DMS153 (cell line): Measurements from ENCODE around the gene ZNF511.
A peak's percentile ranks its signal among the peaks of the same experiment; 100 is the strongest.
"Not testable (repeated sequence)": the region's sequence is repeated elsewhere in the genome, so short reads cannot be mapped to it uniquely, and the experiment has no call there.

Experiments
- DNase-seq: peaks from one replicate; lab custom pipeline; 2025; lab: John Stamatoyannopoulos, UW

ZNF511 gene

GRCh38 chr10:133314911-133315310 is 6.2 kb downstream of the ZNF511 start:
- no peak for DNase-seq

- DNase-seq, result no peak
Observed at GRCh38 chr10:133315847-133316246, 7.1 kb downstream of the ZNF511 start.

GRCh38 chr10:133316266-133316665 is 7.6 kb downstream of the ZNF511 start:
- DNase-seq, result no peak

- no peak for DNase-seq
Observed at GRCh38 chr10:133316732-133317131, 8.0 kb downstream of the ZNF511 start.

- DNase-seq, result peak; percentile 61
Observed at GRCh38 chr10:133318494-133319127, 9.9 kb downstream of the ZNF511 start.

- not testable (repeated sequence) for DNase-seq
Observed at GRCh38 chr10:133320852-133321422, 12.2 kb downstream of the ZNF511 start.

GRCh38 chr10:133322064-133322709 is 13.5 kb downstream of the ZNF511 start:
- not testable (repeated sequence) for DNase-seq

GRCh38 chr10:133324198-133324792 is 15.6 kb downstream of the ZNF511 start:
- peak; percentile 82 for DNase-seq

GRCh38 chr10:133324857-133325260 is 16.1 kb downstream of the ZNF511 start:
- DNase-seq, result no peak

GRCh38 chr10:133325440-133326222 is 16.9 kb downstream of the ZNF511 start:
- no peak for DNase-seq

GRCh38 chr10:133326223-133326551 is 17.5 kb downstream of the ZNF511 start:
- no peak for DNase-seq

GRCh38 chr10:133326745-133327650 is 18.3 kb downstream of the ZNF511 start:
- DNase-seq, result no peak

GRCh38 chr10:133327651-133328357 is 19.1 kb downstream of the ZNF511 start:
- no peak for DNase-seq

- DNase-seq, result no peak
Observed at GRCh38 chr10:133328358-133329343, 19.9 kb downstream of the ZNF511 start.

GRCh38 chr10:133329491-133330202 is 20.9 kb downstream of the ZNF511 start:
- peak; percentile 79 for DNase-seq

- no peak for DNase-seq
Observed at GRCh38 chr10:133332936-133333699, 24.4 kb downstream of the ZNF511 start.

GRCh38 chr10:133334503-133335245 is 26.0 kb downstream of the ZNF511 start:
- DNase-seq, result no peak
